ENCODE measurements around the gene SND1.

The SND1 gene

DNA sequence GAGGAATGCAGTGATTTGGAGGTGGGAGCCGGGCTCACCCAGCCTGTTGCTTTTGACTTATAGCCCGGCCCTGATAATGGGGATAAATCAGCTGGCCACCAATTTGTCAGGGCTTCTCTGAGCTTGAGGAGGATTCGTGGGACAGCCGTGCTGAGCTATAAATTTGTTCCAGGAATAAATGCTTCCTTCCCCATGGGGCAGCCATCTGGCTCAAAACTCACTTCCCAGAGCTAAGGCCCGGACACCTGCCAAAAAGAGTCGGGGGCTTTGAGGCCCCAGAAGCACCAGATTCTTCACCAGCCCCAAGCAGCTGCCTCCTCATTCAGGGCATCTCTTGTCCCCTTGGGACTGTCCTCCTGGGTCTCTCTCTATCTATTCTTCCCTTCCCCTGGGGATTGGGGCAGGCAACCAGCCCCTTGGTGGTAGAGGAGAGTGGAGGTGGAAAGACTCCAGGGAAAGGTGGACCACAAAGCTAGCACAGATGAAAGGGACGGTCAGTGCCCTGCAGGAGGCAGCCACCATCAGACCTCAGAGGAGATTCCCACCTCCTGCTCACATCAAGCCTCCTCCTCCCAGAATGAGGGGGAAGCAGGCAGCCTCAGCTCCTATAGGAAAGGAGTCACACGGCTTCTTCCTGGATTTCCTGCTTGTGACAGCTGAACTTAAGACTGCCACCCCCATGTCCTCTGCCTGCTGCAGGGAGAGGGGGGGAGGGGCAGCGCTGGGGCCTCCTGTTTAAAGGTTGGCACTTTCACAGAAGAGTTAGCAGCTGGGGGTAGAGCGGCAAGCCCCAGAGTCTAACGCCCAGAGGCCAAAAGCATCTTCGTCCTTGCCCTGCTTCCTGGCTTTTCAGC is 423.5 kb downstream of the SND1 start:
- DNase-seq (ENCODE audit: low spot score): no peak

GRCh38 chr7:128076196-128076795 is 424.3 kb downstream of the SND1 start:
- no peak for DNase-seq (ENCODE audit: low spot score)

DNA sequence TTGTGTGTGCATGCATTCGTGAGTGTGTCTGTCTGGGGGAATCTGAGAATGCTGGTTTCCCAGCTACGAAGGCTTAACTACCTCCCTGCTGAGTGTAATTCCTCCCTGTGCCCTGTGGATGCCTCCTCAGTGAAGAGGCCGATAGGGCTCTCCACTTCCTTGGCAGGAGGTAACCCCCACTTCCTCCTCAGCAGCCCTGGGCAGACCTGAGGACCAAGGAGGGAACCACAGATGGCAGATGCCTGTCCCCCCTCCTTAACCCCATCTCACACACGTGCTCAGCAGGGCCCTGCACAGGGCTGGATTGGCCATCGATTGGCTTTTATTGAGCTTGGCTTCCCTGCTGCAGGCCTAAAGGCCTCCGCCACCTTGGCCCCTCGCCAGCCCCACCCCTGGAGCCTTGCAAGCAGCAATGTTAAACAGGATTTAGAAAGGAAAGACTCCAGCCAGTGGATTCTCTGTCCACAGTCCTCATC is 424.8 kb downstream of the SND1 start:
- DNase-seq (ENCODE audit: low spot score): no peak

DNA sequence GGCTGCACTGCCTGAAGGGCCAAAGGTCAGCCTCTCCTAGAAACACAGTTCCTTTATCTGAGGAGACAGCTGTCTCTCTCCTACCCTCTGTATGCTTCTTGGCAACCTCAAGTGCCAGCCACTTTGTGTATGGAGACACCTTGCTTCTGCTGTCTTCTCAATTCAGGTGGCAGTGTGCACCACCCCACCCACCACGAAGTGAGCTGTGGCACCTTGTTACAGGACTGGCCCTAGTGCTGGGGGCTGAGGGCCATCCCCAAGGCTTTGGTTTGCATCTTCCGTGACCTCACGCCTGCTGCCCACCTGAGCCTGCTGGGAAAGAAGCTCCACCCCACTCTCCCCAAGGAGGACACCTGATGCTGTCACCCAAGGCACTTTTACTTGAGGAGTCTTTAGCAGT is 426.3 kb downstream of the SND1 start:
- DNase-seq (ENCODE audit: low spot score): no peak

DNA sequence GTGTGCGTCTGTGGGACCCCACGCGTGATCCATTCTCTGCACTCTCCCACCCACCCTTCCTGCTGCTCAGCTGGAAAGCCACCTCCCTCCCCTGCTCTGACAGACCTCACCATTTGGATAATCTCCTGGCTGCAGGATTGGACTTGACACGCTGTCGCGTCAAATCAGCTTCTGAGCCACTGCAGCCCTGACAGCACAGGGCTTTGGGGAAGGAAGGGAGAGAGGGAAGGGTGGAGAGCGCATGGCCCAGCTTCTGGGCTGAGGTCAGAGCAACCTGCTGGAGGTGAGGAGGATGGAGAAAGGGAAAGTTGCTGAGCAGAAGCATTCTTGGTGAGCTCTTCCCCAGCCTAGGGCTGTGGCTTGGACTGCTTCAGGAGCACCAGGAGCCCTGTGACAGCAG is 428.2 kb downstream of the SND1 start:
- DNase-seq (ENCODE audit: low spot score): no peak

- DNase-seq (ENCODE audit: low spot score): no peak
Measured at GRCh38 chr7:128081351-128081750, 429.4 kb downstream of the SND1 start.

DNA sequence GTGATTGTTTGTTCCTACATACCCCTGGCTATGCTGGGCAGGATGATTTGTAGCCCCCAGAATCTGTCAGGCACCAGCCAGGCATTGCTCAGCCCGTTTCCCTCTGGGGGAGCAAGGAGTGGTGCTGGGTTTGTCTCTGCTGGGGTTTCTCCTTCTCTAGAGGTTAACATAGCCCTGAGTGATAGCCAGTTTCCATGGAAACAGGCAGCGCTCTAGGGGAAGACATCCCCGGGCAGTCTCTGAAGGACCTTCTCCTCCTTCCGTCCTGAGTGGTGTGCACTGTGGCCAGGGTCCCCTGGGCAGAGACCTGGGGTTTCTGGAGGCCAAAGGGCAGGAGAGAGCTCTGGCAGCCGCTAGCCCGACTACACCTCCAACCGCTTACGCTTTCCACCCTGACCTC is 429.8 kb downstream of the SND1 start:
- no peak for DNase-seq (ENCODE audit: low spot score)

DNA sequence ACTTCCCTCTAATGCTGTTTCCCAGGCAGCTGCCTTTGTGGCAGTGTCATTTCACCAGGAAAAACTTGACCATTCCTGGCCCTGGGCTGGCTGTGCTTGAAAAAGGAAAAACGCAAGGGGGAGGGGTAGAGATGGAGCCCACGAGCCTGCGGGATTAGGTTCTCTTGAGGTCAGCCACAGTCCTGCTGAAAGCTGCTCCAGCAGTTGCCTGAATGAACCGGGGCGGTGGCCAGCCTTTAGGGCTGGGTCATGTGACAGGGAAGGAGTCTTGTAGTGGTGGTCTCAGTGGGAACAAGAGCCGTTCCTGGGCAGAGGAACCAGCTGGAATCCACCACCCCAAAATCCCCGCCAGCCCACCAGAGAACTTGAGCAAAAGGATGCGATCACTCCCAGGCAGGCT is 430.4 kb downstream of the SND1 start:
- no peak for DNase-seq (ENCODE audit: low spot score)

DNA sequence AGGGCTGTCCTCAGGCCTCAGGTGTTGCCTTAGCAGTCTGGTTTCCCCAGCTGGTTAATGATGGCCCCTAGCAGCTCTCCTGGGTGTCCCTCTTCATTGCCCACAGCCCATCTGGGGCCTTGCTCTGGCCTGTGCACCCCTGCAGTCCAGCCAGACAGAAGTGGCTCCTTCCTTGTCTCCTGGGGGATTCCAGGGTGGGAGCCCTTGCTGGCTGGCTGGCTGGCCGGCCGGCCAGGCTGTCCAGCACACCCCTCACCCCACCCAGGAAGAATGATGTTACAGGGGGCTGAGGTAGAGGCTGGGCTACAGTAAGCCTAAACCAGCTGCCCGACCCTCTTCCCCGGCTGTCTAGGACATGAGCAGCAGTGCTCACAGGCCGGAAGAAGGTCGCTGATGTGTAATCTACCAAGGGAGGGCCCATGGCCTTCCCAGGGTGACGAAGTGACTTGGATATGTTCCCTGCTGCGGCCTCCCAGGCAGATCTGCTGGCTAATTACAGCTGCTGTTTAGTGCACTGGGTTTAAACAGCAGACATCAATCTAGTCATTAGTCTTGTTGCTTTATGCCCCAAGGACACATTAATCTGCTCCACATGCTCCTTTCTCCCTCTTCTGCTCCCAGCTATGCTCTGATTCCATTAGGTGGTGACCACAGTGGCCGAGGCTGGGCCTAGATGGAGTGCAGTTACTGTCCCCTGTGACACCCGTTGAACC is 433.1 kb downstream of the SND1 start:
- no peak for DNase-seq (ENCODE audit: low spot score)

DNA sequence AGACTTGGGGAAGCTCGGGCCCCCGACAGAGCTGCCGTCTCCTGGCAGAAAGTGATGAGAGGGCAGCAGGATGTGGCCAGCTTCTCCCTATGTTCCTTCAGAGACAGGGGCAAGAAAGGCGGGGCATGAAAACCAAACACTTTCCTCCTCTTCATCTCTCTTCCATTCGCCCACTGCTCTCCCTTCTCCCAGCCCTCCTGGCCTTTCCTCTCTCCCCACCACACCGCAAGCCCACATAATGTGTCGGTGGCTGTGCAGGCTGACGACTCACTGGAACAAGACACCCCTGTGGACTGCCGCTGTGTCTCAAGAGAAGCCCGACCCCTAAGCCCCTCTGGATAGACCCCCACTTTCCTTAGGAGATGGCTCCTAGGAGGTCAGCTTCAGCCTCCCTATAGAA is 438.5 kb downstream of the SND1 start:
- no peak for DNase-seq (ENCODE audit: low spot score)

GRCh38 chr7:128091106-128091505 is 439.1 kb downstream of the SND1 start:
- no peak for DNase-seq (ENCODE audit: low spot score)

- DNase-seq (ENCODE audit: low spot score): no peak
Measured at GRCh38 chr7:128092221-128092620, 440.2 kb downstream of the SND1 start.

- no peak for DNase-seq (ENCODE audit: low spot score)
Measured at GRCh38 chr7:128093614-128094570, 441.9 kb downstream of the SND1 start.

DNA sequence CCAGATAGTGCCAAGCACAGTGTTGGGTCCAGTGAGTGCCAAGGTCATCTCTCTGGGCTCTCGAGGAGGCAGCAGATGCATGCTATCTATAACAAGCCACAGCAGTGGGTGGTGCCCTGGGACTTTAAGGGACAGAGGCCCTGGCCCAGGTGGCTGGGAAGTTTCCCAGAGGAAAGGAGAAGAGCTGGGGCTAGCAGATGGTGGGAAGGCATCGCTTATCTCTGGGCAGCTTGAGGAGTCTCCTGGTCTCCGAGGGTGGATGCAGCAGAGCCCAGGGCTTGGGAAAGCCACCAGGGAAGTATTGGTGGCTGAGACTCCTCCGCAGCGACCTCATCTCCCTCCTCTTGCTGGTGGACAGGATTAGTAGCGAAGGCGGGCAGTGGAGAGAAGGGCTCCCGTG is 442.7 kb downstream of the SND1 start:
- no peak for DNase-seq (ENCODE audit: low spot score)

DNA sequence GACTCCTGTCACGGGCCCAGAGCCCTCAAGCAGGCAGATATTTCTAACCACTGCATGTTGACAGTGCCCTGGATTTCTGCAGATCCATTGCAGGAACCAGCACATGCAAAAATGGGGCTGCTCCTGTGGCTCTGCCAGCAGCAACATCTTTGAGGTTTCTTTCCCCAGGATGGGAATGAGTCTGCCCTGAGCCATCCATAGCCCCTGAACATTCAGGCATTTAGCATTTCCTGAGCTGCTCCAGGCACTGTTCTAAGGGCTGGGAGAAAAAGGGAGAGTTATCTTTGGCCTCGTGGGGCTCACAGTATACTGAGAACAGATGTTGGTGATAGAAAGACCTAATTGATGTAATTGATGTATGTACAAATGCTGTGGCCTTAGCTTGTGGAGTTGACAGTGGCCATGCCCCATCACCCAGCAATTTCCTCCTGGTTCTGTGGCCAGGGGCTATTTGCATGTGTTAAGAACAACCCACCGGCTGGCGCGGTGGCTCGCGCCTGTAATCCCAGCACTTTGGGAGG is 445.3 kb downstream of the SND1 start:
- DNase-seq (ENCODE audit: low spot score): no peak

- DNase-seq (ENCODE audit: low spot score): no peak
Measured at GRCh38 chr7:128098629-128099028, 446.6 kb downstream of the SND1 start.

- no peak for DNase-seq (ENCODE audit: low spot score)
Measured at GRCh38 chr7:128099204-128099671, 447.2 kb downstream of the SND1 start.

DNA sequence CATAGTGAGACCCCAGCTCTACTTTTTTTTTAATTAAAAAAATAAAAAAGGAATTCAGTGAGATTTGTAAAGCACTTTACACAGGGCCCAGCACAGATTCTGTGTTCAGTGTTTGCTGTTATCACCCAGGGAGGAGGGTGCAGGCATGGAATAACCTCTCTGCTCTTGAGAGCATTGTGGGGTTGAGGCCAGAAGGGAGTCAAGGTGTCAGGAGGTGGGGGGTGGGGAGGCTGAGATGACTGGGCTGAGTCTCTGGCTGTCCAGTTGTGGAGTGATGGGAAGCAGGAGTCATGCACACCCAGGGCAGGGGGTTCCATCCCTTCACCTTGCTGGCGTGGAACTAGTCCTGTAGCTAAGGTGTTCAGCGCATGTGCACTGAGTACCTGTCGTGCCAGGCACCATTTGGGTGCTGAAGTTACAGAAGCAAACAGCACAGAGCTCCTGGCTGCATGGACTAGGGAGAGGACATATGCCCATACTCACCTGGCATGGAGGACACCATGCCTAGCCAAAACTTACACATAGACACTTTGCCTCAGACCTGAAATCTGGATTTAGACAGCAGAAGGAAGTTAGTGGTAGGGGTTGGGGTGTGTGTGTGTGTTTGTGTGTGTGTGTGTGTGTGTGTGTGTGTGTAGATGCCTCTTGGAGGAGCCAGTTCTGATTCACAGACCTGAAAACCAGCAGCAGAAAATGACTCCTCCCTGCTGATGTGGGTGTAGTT is 448.4 kb downstream of the SND1 start:
- DNase-seq (ENCODE audit: low spot score): no peak

DNA sequence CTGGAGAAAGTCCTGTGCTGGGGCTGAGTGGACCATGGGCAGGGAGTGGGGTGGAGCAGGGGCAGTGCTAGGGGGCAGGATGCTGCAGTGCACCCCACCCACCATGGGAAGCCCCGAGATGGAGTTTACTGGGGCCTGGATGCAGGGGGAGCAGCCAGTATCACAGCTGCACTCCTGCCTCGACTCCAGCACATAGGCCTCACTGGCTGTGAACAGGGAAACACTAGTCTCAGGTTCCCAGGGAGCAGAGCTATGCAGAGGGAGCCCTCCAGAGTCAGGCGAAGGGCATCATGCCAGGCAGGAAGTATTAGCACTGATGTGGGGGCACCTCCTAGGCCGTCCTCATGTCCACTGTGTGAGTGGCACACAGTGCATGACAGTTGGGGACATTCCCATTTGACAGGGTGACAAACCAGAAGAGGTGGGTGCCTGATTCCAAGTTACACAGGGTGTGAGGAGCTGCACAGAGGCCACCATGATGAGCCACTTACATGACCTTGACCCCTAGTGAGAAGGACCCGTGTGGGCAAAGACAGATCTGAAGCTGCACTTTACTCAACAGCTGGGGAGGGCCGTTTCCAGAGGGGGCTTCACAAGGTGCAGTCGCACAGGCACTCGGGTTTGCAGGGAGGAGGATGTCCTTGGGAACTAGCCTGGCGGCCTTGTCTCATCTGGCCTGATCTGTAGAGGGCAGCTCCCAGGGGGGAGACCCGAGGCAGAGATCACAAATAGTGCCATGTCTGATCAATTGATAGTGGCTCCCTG is 449.1 kb downstream of the SND1 start:
- DNase-seq (ENCODE audit: low spot score): no peak
